ENCODE results near the gene KISS1.
A peak's percentile ranks its signal among the peaks of the same experiment; 100 is the strongest.

The KISS1 gene

DNA sequence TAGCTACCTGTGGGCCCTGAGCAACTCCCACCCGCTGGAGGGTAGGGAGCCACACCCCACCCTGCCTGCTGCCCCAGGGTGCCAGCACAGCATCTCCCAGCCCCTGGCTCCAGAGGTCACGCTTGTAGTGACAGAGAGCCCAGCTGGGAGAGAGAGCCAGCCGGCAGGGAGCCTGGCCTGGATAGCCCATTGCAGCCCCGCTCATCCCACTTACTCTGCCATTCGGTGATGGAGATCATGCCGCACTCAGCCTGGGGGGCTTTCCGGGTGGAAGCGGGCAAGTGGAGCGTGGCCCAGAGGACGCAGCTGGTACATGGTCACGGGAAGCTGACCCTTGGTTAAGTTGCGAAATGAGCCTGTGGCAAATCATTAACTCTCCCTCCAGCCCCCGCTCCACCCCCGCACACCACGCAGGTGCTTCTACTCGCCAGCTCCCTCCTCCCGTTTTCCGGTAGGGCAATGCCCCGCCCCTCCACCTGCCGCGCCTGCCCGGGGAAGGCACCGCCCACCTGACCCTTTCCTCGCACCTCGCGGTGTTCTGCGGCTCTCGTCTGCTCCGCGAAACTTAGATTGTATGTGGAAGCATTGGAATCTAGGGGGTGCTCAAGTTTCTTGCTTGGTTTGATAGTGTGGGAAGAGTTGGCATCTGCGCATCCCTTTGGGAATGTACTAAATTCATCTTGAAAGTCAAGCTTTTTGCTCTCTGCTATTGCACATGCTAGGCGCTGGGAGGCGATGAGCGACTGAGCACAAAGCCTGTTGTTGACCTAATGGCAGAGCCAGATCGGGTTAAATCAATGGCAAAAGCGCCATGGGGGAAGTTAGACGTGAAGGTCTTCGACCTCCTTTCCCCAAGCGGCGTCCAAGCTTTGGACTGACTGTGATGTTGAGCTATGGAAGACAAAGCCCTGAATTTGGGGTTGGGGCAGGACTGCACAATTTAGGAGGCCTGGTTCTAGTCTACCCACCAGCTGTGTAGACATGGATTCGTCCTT, 17.7 kb upstream of the KISS1 start, which contains the start of gene GOLT1A:
Gene GOLT1A (minus strand): TSS at position 321 of the 995 bp plus-strand sequence. CDS start 82 bp downstream, at position 239.
- H3K4me3 Mint-ChIP-seq, result peak within 1 kb of the TSS; percentile 72
- peaks cover 25% of the 10 kb centered on the region for H3K27me3 Mint-ChIP-seq (ENCODE audit: low read depth, poor library complexity)
- TF ChIP-seq, protein P1, sequence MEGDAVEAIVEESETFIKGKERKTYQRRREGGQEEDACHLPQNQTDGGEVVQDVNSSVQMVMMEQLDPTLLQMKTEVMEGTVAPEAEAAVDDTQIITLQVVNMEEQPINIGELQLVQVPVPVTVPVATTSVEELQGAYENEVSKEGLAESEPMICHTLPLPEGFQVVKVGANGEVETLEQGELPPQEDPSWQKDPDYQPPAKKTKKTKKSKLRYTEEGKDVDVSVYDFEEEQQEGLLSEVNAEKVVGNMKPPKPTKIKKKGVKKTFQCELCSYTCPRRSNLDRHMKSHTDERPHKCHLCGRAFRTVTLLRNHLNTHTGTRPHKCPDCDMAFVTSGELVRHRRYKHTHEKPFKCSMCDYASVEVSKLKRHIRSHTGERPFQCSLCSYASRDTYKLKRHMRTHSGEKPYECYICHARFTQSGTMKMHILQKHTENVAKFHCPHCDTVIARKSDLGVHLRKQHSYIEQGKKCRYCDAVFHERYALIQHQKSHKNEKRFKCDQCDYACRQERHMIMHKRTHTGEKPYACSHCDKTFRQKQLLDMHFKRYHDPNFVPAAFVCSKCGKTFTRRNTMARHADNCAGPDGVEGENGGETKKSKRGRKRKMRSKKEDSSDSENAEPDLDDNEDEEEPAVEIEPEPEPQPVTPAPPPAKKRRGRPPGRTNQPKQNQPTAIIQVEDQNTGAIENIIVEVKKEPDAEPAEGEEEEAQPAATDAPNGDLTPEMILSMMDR (IDR thresholded peaks at IDR 0.05), result peak; percentile 59
- DNase-seq, result peak; percentile 73
- no peaks in the 10 kb centered on the region for H3K9me3 Mint-ChIP-seq
- H3K36me3 Mint-ChIP-seq (ENCODE audit: low read depth), result no peaks in the 10 kb centered on the region
- H3K27ac Mint-ChIP-seq, result no peak within 1 kb of the TSS
- H3K4me1 Mint-ChIP-seq, result peaks cover 6% of the 10 kb centered on the region

DNA sequence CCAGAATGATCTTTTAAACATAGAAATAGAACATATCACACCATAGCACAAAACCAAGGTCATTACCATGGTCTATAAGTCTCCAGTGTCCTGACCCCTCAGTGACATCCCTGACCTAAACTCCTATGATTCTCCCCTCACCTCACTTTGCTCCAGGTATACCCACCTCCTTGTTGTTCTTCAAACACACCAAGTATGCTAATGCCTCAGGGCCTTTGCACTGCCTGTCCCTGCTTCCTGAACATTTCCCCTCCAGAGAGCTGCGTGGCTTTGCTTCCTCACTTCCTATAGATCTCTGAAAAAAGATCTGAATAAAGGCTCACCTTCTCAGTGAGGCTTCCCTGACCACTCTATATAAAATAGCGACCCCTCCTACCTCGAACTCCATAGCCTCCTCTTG, 16.4 kb upstream of the KISS1 start:
- Mint-ChIP-seq H3K27me3 (ENCODE audit: low read depth, poor library complexity) (peaks cover 24% of the 10 kb centered on the region), H3K4me1 (peaks cover 6% of the 10 kb centered on the region), H3K27ac (no peak overlapping the region), H3K4me3 (no peak overlapping the region), H3K36me3 (ENCODE audit: low read depth) (no peaks in the 10 kb centered on the region), H3K9me3 (no peaks in the 10 kb centered on the region)
- TF ChIP-seq, protein P1 (IDR thresholded peaks at IDR 0.05), result no peak
- DNase-seq, result no peak

DNA sequence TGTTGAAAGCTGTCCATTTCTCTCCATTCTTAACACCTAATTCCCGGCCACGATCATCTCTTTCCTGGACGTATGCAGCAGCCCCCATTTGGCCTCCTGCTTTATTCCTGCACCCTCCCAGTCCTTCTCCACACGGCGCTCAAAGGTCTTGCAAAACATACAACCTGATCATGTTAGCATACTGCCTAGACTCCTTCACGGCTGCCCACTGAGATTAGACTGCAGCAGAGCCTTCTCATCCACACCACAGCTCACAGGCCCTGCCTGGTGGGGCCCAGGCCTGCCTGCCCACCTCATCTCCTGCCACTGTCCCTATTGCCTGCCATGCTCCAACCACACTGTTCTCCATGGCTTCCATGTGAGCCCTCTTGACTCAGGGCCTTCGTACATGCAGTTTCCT, 14.8 kb upstream of the KISS1 start:
- no peaks in the 10 kb centered on the region for H3K36me3 Mint-ChIP-seq (ENCODE audit: low read depth)
- H3K27ac Mint-ChIP-seq, result no peak overlapping the region
- peaks cover 6% of the 10 kb centered on the region for H3K4me1 Mint-ChIP-seq
- no peaks in the 10 kb centered on the region for H3K9me3 Mint-ChIP-seq
- no peak overlapping the region for H3K4me3 Mint-ChIP-seq
- peaks cover 33% of the 10 kb centered on the region for H3K27me3 Mint-ChIP-seq (ENCODE audit: low read depth, poor library complexity)
- DNase-seq, result no peak
- TF ChIP-seq, protein P1 (IDR thresholded peaks at IDR 0.05), result no peak

DNA sequence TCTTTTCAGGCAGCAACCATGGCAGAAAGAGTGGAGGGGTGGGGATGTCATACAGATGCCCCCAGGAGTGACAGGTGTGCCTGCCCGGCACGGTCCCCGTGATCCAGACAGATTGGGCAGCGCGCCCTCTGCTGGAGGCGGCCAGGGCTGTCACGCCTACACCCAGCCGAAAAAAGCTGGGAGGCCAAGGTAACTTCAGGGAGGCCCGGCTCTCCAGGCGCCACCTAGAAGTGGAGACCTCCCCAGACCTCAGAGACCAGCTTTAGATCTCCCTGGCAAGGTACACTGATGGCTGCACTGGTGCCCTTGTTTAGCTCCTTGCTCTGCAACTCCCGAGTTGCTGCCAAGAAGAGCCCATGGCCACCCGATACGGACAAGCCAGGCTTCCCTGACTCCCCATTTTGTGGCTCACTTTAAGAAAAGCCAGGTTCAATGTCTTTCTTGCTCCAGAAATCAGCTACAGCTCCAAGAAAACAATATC, 10.9 kb upstream of the KISS1 start:
- Mint-ChIP-seq H3K9me3 (no peaks in the 10 kb centered on the region), H3K4me3 (no peak overlapping the region), H3K27ac (no peak overlapping the region), H3K27me3 (ENCODE audit: low read depth, poor library complexity) (peaks cover 72% of the 10 kb centered on the region), H3K4me1 (no peaks in the 10 kb centered on the region), H3K36me3 (ENCODE audit: low read depth) (no peaks in the 10 kb centered on the region)
- peak; percentile 91 for DNase-seq
- TF ChIP-seq, protein P1 (IDR thresholded peaks at IDR 0.05), result peak; percentile 96

DNA sequence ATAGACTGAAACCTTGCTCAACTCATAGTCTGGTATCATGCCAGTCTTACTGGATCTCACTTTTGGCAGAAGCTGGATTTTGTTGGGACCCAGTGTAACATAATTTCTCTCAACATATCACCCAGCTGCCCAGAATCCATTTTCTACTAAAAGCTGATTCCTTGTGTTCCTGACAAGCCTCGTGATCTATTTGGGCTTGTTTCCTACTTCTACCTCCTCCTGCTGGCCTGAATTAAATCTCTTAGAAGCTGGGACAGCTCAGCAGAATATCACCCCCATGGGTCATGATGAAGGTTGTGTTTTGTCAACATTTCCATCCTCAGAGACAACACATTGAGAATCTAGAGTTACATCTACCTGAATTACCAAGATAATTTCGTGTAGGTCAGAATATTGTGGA, 9.8 kb upstream of the KISS1 start:
- H3K4me1 Mint-ChIP-seq, result no peaks in the 10 kb centered on the region

More for the DNA sequence above, 9.8 kb upstream of the KISS1 start:
- Mint-ChIP-seq H3K27me3 (ENCODE audit: low read depth, poor library complexity) (peaks cover 77% of the 10 kb centered on the region), H3K27ac (no peak overlapping the region), H3K9me3 (no peaks in the 10 kb centered on the region), H3K4me3 (no peak overlapping the region), H3K36me3 (ENCODE audit: low read depth) (no peaks in the 10 kb centered on the region)
- TF ChIP-seq, protein P1 (IDR thresholded peaks at IDR 0.05), result no peak
- DNase-seq, result no peak
